Subcutaneous abdominal adipose tissue (tissue), 5 donors: ENCODE data around the gene NDUFB5.

ENCODE experiments used
- H3K27ac ChIP-seq: one replicate; pipeline ENCODE4 v1.7.0; 2013; ENCODE audit warnings: low read depth, mild to moderate bottlenecking, inconsistent platforms, low read length, moderate library complexity
- H3K27me3 ChIP-seq, 5 donors: one replicate each; pipeline ENCODE4 v1.7.0; 2013; ENCODE audit warnings: low read length in 5 of 5, inconsistent platforms in 1 of 5; ENCODE audit not compliant: control insufficient read depth in 5 of 5, insufficient read depth in 4 of 5
- H3K36me3 ChIP-seq, 5 donors: one replicate each; pipeline ENCODE4 v1.7.0; 2013; ENCODE audit warnings: low read length in 5 of 5; ENCODE audit not compliant: control insufficient read depth in 5 of 5, insufficient read depth in 5 of 5
- H3K4me1 ChIP-seq, 5 donors: one replicate each; pipeline ENCODE4 v1.7.0; 2013; ENCODE audit warnings: low read length in 5 of 5, mild to moderate bottlenecking in 3 of 5, moderate library complexity in 1 of 5; ENCODE audit not compliant: control insufficient read depth in 5 of 5, insufficient read depth in 5 of 5
- H3K4me3 ChIP-seq, 5 donors: one replicate each; pipeline ENCODE4 v1.7.0; 2013; ENCODE audit warnings: low read length in 5 of 5, low read depth in 1 of 5
- H3K9ac ChIP-seq, 5 donors: one replicate each; pipeline ENCODE4 v1.7.0; 2013; ENCODE audit warnings: low read length in 5 of 5, mild to moderate bottlenecking in 4 of 5, moderate library complexity in 3 of 5
- H3K9me3 ChIP-seq, 5 donors: one replicate each; pipeline ENCODE4 v1.7.0; 2013; ENCODE audit warnings: low read length in 5 of 5; ENCODE audit not compliant: control insufficient read depth in 5 of 5
- donor health status: healthy.
- donor health status: healthy.
- donor health status: healthy.
- donor health status: healthy.
- donor health status: healthy.

The NDUFB5 gene

DNA sequence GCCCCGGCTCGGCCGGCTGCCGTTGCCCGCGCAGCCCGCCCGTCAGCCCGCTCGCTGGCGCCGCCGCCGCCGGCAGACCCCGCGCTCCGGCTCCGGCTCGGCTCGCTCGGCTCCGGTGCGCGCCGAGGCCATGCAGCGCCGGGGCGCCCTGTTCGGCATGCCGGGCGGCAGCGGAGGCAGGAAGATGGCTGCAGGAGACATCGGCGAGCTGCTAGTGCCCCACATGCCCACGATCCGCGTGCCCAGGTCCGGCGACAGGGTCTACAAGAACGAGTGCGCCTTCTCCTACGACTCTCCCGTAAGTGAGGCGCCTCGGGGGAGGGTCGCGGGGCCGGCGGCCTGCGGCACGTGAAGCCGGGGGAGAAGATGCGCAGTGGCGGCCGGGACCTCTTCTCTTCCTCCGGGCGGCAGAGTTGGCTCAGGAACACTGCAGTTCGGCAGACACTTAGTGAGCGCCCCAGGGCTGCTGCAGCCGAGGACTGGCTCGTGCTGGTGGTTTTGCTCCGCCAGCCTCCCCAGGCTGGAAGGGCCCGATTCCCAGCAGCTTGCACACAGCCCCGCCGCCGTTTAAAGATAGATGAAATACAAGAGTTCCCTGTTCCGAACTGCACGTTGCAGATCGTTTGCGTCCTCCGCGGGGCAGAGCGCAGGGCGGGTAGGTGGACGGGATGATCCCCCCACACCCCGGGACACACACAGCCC, 48.7 kb downstream of the NDUFB5 start:
- H3K9me3 ChIP-seq, result no peaks in the 10 kb centered on the region
- H3K4me3 ChIP-seq, result peak overlapping the region; percentile 80 to 99 (median 95)
- H3K27ac ChIP-seq, result peak overlapping the region; percentile 95
- no peaks in the 10 kb centered on the region for H3K36me3 ChIP-seq
- H3K4me1 ChIP-seq, result peaks cover 0 to 20% (median 17%) of the 10 kb centered on the region in 5 donors
- peak overlapping the region; percentile 22 to 84 (median 79) for H3K9ac ChIP-seq
- no peaks in the 10 kb centered on the region for H3K27me3 ChIP-seq

DNA sequence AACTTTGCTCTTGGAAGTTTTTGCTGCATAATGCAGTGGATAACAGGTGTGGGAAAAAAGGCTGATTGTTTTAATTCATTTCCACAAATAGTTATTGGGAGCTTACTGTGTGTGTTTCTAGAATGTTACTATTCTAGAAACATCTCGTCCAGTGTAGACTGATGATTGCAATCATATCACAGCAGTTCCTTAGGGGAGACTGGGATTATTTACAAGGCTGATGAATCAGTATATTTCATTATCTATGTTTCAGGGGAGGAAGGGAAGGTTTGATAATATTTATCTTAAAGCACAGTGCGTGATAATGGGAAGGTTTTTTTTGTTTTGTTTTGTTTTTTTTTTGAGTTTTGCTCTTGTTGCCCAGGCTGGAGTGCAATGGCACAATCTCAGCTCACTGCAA, 50.6 kb downstream of the NDUFB5 start:
- Histone ChIP-seq H3K9me3 (no peaks in the 10 kb centered on the region), H3K4me1 (peaks cover 0 to 20% (median 17%) of the 10 kb centered on the region in 5 donors), H3K27ac (no peak overlapping the region), H3K9ac (no peak overlapping the region), H3K4me3 (no peak overlapping the region), H3K27me3 (no peaks in the 10 kb centered on the region), H3K36me3 (no peaks in the 10 kb centered on the region)

- peaks cover 0 to 12% (median 10%) of the 10 kb centered on the region in 5 donors for H3K4me1 ChIP-seq
- H3K4me3 ChIP-seq, result no peak overlapping the region
- H3K27me3 ChIP-seq, result no peaks in the 10 kb centered on the region
- no peak overlapping the region for H3K27ac ChIP-seq
- H3K9ac ChIP-seq, result no peak overlapping the region
- no peaks in the 10 kb centered on the region for H3K9me3 ChIP-seq
- H3K36me3 ChIP-seq, result no peaks in the 10 kb centered on the region
These were observed 54.0 kb downstream of the NDUFB5 start for GRCh38 chr3:179658606-179659005.

DNA sequence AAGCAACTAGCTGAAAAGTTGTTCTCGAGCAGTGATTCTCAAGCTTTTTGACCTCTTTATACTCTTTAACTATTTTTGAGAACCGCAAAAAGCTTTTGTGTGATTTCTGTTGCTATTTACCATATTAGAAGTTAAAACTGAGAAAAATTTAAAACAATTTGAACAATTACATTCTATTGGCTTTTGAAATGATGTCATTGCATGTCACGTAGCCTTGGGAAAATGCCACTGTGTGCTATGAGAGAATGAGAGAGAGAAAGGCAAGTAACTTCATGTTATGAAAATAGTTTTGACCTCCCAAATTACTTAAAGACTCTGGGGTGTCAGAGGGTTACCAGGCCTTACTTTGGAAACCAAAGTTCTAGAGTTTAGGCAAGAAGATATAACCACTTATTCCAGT, 56.3 kb downstream of the NDUFB5 start:
- no peak overlapping the region for H3K27ac ChIP-seq

DNA sequence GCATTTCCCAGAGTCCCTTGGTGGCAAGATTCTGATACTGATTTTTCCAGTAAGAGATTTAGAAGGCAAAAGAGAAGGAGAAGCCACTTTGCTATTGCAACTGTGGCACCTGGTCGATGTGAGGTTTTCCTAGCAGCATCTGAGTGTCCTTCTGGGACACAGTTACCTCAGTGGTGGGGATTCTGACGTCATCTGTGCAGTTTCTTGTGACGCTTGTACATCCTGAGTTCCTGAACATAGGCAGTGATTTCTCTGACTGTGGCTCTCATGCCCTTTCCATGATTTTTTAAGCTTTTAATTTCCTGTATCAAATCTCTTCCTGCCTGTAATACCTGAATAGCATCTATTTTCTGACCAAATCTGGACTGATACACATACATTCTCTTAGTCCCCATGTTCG, 57.2 kb downstream of the NDUFB5 start:
- Histone ChIP-seq H3K9me3 (no peaks in the 10 kb centered on the region), H3K9ac (no peak overlapping the region), H3K4me1 (peaks cover 0 to 10% (median 8%) of the 10 kb centered on the region in 5 donors), H3K36me3 (no peaks in the 10 kb centered on the region), H3K4me3 (no peak overlapping the region), H3K27me3 (no peaks in the 10 kb centered on the region), H3K27ac (no peak overlapping the region)

More for the DNA sequence above, 56.3 kb downstream of the NDUFB5 start:
- Histone ChIP-seq H3K4me3 (no peak overlapping the region), H3K4me1 (peaks cover 0 to under 1% (median 0%) of the 10 kb centered on the region in 5 donors), H3K27me3 (no peaks in the 10 kb centered on the region), H3K36me3 (no peaks in the 10 kb centered on the region), H3K9ac (no peak overlapping the region), H3K9me3 (no peaks in the 10 kb centered on the region)

DNA sequence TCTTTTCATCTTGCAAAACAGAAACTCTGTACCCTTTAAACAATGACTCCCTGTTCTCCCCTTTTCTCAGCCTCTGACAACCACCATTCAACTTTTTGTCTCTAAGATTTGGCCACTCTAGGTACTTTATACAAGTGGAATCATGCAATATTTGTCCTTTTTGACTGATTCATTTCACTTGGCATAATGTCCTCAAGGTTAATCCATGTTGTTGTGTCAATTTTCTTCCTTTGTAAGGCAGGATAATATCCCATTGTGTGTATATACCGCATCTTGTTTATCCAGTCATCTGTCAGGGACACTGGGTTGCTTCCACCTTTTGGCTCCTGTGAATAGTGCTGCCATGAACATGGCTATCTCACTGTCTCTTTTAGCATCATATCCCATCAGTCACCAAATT, 58.5 kb downstream of the NDUFB5 start:
- Histone ChIP-seq H3K9me3 (no peaks in the 10 kb centered on the region), H3K4me1 (peaks cover 0 to 11% (median 8%) of the 10 kb centered on the region in 5 donors), H3K36me3 (no peaks in the 10 kb centered on the region), H3K27me3 (no peaks in the 10 kb centered on the region), H3K4me3 (no peak overlapping the region), H3K27ac (no peak overlapping the region), H3K9ac (no peak overlapping the region)

- Histone ChIP-seq H3K9ac (no peak overlapping the region), H3K9me3 (no peaks in the 10 kb centered on the region), H3K27me3 (no peaks in the 10 kb centered on the region), H3K27ac (no peak overlapping the region), H3K4me3 (no peak overlapping the region), H3K36me3 (no peaks in the 10 kb centered on the region), H3K4me1 (peaks cover 3 to 24% (median 19%) of the 10 kb centered on the region in 5 donors)
These were observed 61.4 kb downstream of the NDUFB5 start for GRCh38 chr3:179666030-179666429.

DNA sequence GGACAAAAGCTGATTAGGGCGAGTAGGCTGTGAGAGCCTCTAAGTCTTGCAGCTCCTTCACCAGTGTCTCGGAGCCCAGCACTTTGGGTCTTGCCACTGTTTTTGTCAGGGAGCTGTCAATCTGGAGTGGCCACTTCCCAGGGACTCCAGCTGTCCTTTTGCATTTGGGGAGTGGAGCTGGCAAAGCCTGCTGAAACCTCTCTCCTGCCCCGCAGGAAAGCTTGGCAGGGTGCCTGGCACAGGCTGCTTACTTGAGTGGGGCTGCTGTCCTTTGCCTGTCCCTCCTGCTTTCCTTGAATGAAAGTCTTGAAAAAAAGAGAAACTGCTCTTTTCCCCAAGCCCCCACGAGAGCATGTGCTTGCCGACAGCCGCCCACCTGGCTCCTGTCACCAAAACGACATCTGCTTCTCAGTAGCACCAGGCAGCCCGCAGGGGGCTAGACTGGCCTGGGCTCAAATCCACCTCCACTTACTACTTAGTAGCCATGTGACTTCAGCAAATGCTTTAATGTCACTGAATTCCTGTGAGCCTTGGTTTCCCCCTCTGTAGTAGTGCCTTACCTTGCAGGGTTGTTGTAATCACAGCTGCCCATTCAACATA, 61.9 kb downstream of the NDUFB5 start:
- H3K9ac ChIP-seq, result no peak overlapping the region
- no peaks in the 10 kb centered on the region for H3K9me3 ChIP-seq
- no peak overlapping the region for H3K27ac ChIP-seq
- H3K4me3 ChIP-seq, result no peak overlapping the region
- H3K36me3 ChIP-seq, result no peaks in the 10 kb centered on the region
- peaks cover 3 to 29% (median 22%) of the 10 kb centered on the region in 5 donors for H3K4me1 ChIP-seq
- no peaks in the 10 kb centered on the region for H3K27me3 ChIP-seq

GRCh38 chr3:179668429-179668828, 63.8 kb downstream of the NDUFB5 start:
- Histone ChIP-seq H3K4me1 (peaks cover 3 to 41% (median 30%) of the 10 kb centered on the region in 5 donors), H3K9me3 (no peaks in the 10 kb centered on the region), H3K27me3 (no peaks in the 10 kb centered on the region), H3K4me3 (no peak overlapping the region), H3K27ac (no peak overlapping the region), H3K9ac (no peak overlapping the region), H3K36me3 (no peaks in the 10 kb centered on the region)

GRCh38 chr3:179670311-179670710, 65.7 kb downstream of the NDUFB5 start:
- peak overlapping the region; percentile 66 for H3K27ac ChIP-seq
- H3K4me1 ChIP-seq, result peaks cover 3 to 48% (median 32%) of the 10 kb centered on the region in 5 donors
- no peaks in the 10 kb centered on the region for H3K36me3 ChIP-seq
- no peaks in the 10 kb centered on the region for H3K27me3 ChIP-seq
- H3K4me3 ChIP-seq, result peak overlapping the region in 4 of 5 donors; percentile 13 to 39 (median 26)
- no peaks in the 10 kb centered on the region for H3K9me3 ChIP-seq
- no peak overlapping the region for H3K9ac ChIP-seq
